Esophagus squamous epithelium (tissue), 4 donors: ENCODE results near the gene PCSK4.

Source experiments
- POLR2A ChIP-seq, 4 donors: fragments of 450-650 bp; IDR thresholded peaks; one replicate each; pipeline ENCODE4 v1.6.1; 2017; ENCODE audit warnings: antibody characterized with exemption in 4 of 4, mild to moderate bottlenecking in 4 of 4, moderate library complexity in 3 of 4
- TF ChIP-seq, protein P1 (sequence below), 6 experiments: fragments of 450-650 bp in 4 of 6; fragments of 200-600 bp in 2 of 6; sonication (generic) in 2 of 6; IDR thresholded peaks; one replicate each; pipeline ENCODE4 v1.5.1; 2016 to 2019; ENCODE audit warnings: antibody characterized with exemption in 6 of 6, mild to moderate bottlenecking in 4 of 6, moderate library complexity in 4 of 6

- TF ChIP-seq, protein P1, sequence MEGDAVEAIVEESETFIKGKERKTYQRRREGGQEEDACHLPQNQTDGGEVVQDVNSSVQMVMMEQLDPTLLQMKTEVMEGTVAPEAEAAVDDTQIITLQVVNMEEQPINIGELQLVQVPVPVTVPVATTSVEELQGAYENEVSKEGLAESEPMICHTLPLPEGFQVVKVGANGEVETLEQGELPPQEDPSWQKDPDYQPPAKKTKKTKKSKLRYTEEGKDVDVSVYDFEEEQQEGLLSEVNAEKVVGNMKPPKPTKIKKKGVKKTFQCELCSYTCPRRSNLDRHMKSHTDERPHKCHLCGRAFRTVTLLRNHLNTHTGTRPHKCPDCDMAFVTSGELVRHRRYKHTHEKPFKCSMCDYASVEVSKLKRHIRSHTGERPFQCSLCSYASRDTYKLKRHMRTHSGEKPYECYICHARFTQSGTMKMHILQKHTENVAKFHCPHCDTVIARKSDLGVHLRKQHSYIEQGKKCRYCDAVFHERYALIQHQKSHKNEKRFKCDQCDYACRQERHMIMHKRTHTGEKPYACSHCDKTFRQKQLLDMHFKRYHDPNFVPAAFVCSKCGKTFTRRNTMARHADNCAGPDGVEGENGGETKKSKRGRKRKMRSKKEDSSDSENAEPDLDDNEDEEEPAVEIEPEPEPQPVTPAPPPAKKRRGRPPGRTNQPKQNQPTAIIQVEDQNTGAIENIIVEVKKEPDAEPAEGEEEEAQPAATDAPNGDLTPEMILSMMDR (IDR thresholded peaks at IDR 0.05), result no peak
- TF ChIP-seq POLR2A (IDR thresholded peaks at IDR 0.05), result no peak
Observed at GRCh38 chr19:1507192-1507660, 17.1 kb upstream of the PCSK4 start.
